C4-2B (cell line): ENCODE results near the gene KISS1.

Experiments
- CTCF ChIP-seq: fragments of 450-650 bp; conservative IDR thresholded peaks from 2 replicates; pipeline ENCODE4 v1.5.1; 2017; ENCODE audit warnings: mild to moderate bottlenecking
- ZFX ChIP-seq: fragments of 450-650 bp; IDR thresholded peaks from 2 replicates; pipeline ENCODE4 v1.6.1; 2017

- TF ChIP-seq CTCF (no peak), ZFX (no peak)
Observed at GRCh38 chr1:204192046-204192445, 4.2 kb downstream of the KISS1 start.
